A673 (cell line): Measurements from ENCODE around the gene TMPRSS11A. TPM values are rescaled to one million over a fixed set of nuclear protein-coding genes. Genes with fewer than 3 reads are reported as not detected.

ENCODE experiments used
- BruUV-seq: library from RNA; stranded (reverse); fragments of 400-500 nt; replicated peaks from 2 replicates; lab custom pipeline; 2021; lab: Mats Ljungman, UMichigan
- CTCF ChIA-PET: fragments of 300-600 bp; sonication (Branson Sonifier 250); formaldehyde crosslinking; loops from one replicate; lab custom pipeline; 2022; ENCODE audit warnings: antibody characterized with exemption; lab: Charles Lee
- POLR2A ChIA-PET: fragments of 300-600 bp; sonication (Branson Sonifier 250); formaldehyde crosslinking; loops from one replicate; lab custom pipeline; 2022; ENCODE audit warnings: antibody characterized with exemption; ENCODE audit not compliant: low non-redundant PET; lab: Charles Lee
- DNase-seq: peaks from one replicate; pipeline ENCODE4 v3.0.0-alpha.2; 2015; ENCODE audit warnings: low spot score
- H3K27ac ChIP-seq: fragments of 200-600 bp; sonication (generic); 2 replicates; pipeline ENCODE4 v1.5.1; 2016; ENCODE audit warnings: mixed run types, low read depth, mild to moderate bottlenecking, mixed read lengths, antibody characterized with exemption, low read length; ENCODE audit not compliant: poor library complexity, severe bottlenecking
- H3K27me3 ChIP-seq: fragments of 200-600 bp; sonication (generic); replicated peaks from 2 replicates; pipeline ENCODE4 v1.6.1; 2017; ENCODE audit warnings: mixed run types, low read depth, mild to moderate bottlenecking, mixed read lengths, antibody characterized with exemption, low read length; ENCODE audit not compliant: insufficient read depth, poor library complexity
- H3K36me3 ChIP-seq: fragments of 200-600 bp; sonication (generic); 2 replicates; pipeline ENCODE4 v1.6.1; 2016; ENCODE audit warnings: mixed run types, mild to moderate bottlenecking, mixed read lengths, antibody characterized with exemption, low read length; ENCODE audit not compliant: insufficient read depth, poor library complexity, severe bottlenecking
- H3K4me1 ChIP-seq: fragments of 200-600 bp; sonication (generic); 2 replicates; pipeline ENCODE4 v1.6.1; 2017; ENCODE audit warnings: mixed run types, mild to moderate bottlenecking, mixed read lengths, antibody characterized with exemption, low read length; ENCODE audit not compliant: insufficient read depth, poor library complexity, severe bottlenecking
- H3K4me3 ChIP-seq: fragments of 200-600 bp; sonication (generic); 2 replicates; pipeline ENCODE4 v1.5.1; 2016; ENCODE audit warnings: low read depth, mixed run types, mild to moderate bottlenecking, mixed read lengths, low read length; ENCODE audit not compliant: poor library complexity, severe bottlenecking
- H3K9me3 ChIP-seq: fragments of 200-600 bp; sonication (generic); 2 replicates; pipeline ENCODE4 v1.6.1; 2016; ENCODE audit warnings: mixed run types, low read depth, mild to moderate bottlenecking, mixed read lengths, antibody characterized with exemption, low read length; ENCODE audit not compliant: poor library complexity, severe bottlenecking
- EZH2 ChIP-seq: fragments of 200-600 bp; sonication (generic); IDR thresholded peaks from 2 replicates; pipeline ENCODE4 v1.6.1; 2017; ENCODE audit warnings: borderline replicate concordance, low read depth, mild to moderate bottlenecking, mixed read lengths, antibody characterized with exemption, low read length; ENCODE audit not compliant: poor library complexity, severe bottlenecking
- intact Hi-C: fragments of 100-400 bp; cut with micrococcal nuclease; formaldehyde crosslinking; loops from one replicate; pipeline ENCODE4 v1.10.0; 2022; ENCODE audit not compliant: unreplicated experiment
- total RNA-seq: library from RNA; stranded (reverse); gene quantifications from 2 replicates; pipeline ENCODE4 v1.2.3, GENCODE V29; 2021
- TF ChIP-seq, protein P1 (sequence below): fragments of 300-800, 200-600 bp; sonication (generic); conservative IDR thresholded peaks from 2 replicates; pipeline ENCODE4 v1.5.1; 2017; ENCODE audit warnings: low read depth, mild to moderate bottlenecking, antibody characterized with exemption, low read length, moderate library complexity, mixed read lengths

TMPRSS11A gene
- total RNA-seq, 1 experiment from 2014 or later, result not detected

DNA sequence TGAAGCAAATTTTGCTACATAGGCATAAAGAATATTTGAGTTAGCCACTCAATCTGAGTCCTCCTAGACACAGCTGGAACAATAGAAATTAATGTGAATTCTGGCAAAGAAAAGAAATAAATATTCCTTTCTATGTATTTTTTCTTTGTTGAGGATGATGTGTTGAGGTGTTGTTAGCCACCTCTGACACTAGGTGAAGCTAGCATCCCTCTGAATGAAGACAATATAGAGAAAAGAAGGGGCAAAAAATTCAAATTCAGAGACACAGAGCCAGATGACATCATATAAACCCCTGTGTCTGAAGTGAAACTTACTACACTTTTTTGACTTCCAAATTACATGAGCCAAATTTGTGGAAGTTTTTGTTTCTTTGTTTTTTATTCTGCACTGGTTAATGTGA is 44.9 kb downstream of the TMPRSS11A start:
- ChIA-PET CTCF (no interaction called here), POLR2A (no interaction called here)
- Histone ChIP-seq H3K4me1 (no peaks in the 10 kb centered on the region), H3K36me3 (no peaks in the 10 kb centered on the region), H3K27ac (no peak overlapping the region), H3K9me3 (no peaks in the 10 kb centered on the region), H3K27me3 (no peaks in the 10 kb centered on the region), H3K4me3 (no peak overlapping the region)
- no peak for TF ChIP-seq EZH2
- TF ChIP-seq, protein P1, sequence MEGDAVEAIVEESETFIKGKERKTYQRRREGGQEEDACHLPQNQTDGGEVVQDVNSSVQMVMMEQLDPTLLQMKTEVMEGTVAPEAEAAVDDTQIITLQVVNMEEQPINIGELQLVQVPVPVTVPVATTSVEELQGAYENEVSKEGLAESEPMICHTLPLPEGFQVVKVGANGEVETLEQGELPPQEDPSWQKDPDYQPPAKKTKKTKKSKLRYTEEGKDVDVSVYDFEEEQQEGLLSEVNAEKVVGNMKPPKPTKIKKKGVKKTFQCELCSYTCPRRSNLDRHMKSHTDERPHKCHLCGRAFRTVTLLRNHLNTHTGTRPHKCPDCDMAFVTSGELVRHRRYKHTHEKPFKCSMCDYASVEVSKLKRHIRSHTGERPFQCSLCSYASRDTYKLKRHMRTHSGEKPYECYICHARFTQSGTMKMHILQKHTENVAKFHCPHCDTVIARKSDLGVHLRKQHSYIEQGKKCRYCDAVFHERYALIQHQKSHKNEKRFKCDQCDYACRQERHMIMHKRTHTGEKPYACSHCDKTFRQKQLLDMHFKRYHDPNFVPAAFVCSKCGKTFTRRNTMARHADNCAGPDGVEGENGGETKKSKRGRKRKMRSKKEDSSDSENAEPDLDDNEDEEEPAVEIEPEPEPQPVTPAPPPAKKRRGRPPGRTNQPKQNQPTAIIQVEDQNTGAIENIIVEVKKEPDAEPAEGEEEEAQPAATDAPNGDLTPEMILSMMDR, result no peak
- intact Hi-C loops, result no loop called here
- no TSS peak for BruUV-seq
- DNase-seq, result no peak

DNA sequence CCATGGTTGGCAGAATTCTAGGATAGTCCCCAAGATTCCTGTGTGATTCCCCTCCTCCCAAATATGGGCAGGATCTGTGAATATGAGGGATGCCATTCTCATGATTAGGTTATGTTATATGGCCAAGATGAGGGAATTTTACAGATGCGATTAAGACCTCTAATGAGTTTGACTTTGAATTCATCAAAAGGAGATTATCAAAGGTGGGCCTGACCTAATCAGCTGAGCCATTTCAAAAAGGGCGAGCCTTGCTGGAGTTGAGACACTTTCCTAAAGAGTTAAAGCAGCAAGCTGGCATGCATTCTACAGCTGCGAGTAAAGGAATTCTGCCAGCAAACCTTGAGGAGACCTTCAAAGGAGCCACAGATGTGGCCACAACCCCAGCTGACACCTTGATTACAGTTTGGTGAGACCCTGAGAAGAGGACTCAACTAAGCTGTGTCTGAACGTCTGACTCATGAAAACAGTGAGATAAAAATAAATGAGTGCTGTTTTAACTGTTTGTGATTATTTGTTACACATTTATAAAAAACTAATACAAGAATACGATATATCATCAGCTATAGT is 47.8 kb downstream of the TMPRSS11A start:
- CTCF ChIA-PET, result no interaction called here
- Histone ChIP-seq H3K27ac (no peak overlapping the region), H3K27me3 (no peaks in the 10 kb centered on the region), H3K9me3 (no peaks in the 10 kb centered on the region), H3K36me3 (no peaks in the 10 kb centered on the region), H3K4me1 (no peaks in the 10 kb centered on the region), H3K4me3 (no peak overlapping the region)
- no peak for DNase-seq
- intact Hi-C loops, result no loop called here
- no peak for TF ChIP-seq EZH2
- TF ChIP-seq, protein P1, result no peak
- BruUV-seq, result no TSS peak
- POLR2A ChIA-PET, result no interaction called here

DNA sequence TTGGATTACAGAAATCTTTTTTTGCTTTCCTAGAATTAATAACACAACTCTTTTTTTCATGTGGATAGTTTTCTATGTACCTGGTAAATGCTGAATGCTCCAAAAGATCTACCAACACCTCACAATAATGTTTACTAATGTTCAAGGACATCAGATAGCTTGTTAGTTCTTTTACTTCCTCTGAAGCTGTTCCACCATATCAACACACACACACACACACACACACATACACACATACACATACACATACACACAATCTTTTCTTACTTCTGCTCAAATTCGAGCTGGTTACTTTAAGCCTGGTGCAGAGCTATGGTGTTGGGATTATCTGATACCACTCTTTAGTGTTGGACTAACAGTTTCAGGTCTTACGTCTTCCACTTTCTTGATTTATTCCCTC is 51.2 kb downstream of the TMPRSS11A start:
- TF ChIP-seq, protein P1, result no peak
- no peak for TF ChIP-seq EZH2
- DNase-seq, result no peak
- no peaks in the 10 kb centered on the region for H3K36me3 ChIP-seq
- H3K27me3 ChIP-seq, result no peaks in the 10 kb centered on the region
- H3K9me3 ChIP-seq, result no peaks in the 10 kb centered on the region
- intact Hi-C loops, result loop anchor here (5.0 kb wide), 1 partner anchor 40 kb away; no protein-coding TSS in a partner anchor
- POLR2A ChIA-PET, result no interaction called here
- H3K4me1 ChIP-seq, result no peaks in the 10 kb centered on the region
- no TSS peak for BruUV-seq
- CTCF ChIA-PET, result interaction anchor here (0.6 kb wide), 1 partner anchor 11 kb away, joined by 7 read pairs; no protein-coding TSS in a partner anchor
- no peak overlapping the region for H3K27ac ChIP-seq
- H3K4me3 ChIP-seq, result no peak overlapping the region
